K562 (cell line): Measurements from ENCODE around the gene RESP18.

ENCODE experiments used
- GTF2F1 ChIP-seq: IDR thresholded peaks from 2 replicates; pipeline ENCODE4 v1.6.1; 2011; ENCODE audit warnings: low read depth, low read length, improper control_type of control experiment
- MAZ ChIP-seq, 2 experiments: fragments of 450-650 bp in 1 of 2; sonication (generic) in 1 of 2; formaldehyde crosslinking; IDR thresholded peaks in 1 of 2; conservative IDR thresholded peaks in 1 of 2; 2 replicates each; pipeline versions ENCODE4 v1.4.0 to v1.5.0; 2020; ENCODE audit warnings: mild to moderate bottlenecking in 1 of 2, missing genetic modification reagents in 1 of 2
- NCOR1 ChIP-seq: fragments of 450-650 bp; IDR thresholded peaks from 2 replicates; pipeline ENCODE4 v1.6.1; 2016; ENCODE audit warnings: mild to moderate bottlenecking, moderate library complexity
- RAD21 ChIP-seq, 2 experiments: fragments of 250-450 bp in 1 of 2; fragments of 450-650 bp in 1 of 2; sonication (Bioruptor Pico) in 1 of 2; formaldehyde crosslinking in 1 of 2; IDR thresholded peaks in 1 of 2; conservative IDR thresholded peaks in 1 of 2; 2 replicates each; pipeline versions ENCODE4 v1.4.0 to v1.8.0; 2020 to 2022; ENCODE audit warnings: mild to moderate bottlenecking in 2 of 2, moderate library complexity in 1 of 2
- XRCC4 ChIP-seq: IDR thresholded peaks from one replicate; pipeline ENCODE4 v1.6.1; 2011; ENCODE audit not compliant: insufficient read depth, insufficient read length; ENCODE audit errors: extremely low read depth
- ZNF444 ChIP-seq: fragments of 250-450 bp; sonication (Bioruptor Pico); IDR thresholded peaks from 2 replicates; pipeline ENCODE4 v1.4.0; 2020; ENCODE audit warnings: mild to moderate bottlenecking, moderate library complexity
- TF ChIP-seq, protein P1 (sequence below), 3 experiments: IDR thresholded peaks in 2 of 3; conservative IDR thresholded peaks in 1 of 3; 2 replicates each; pipeline ENCODE4 v1.5.1; 2011 to 2012; ENCODE audit warnings: low read length in 3 of 3, mild to moderate bottlenecking in 3 of 3, control low read depth in 2 of 3, improper control_type of control experiment in 1 of 3, inconsistent platforms in 1 of 3, low read depth in 1 of 3, mixed read lengths in 1 of 3, moderate library complexity in 1 of 3; ENCODE audit not compliant: insufficient read depth in 2 of 3
- TF ChIP-seq, protein P2 (sequence below): fragments of 450-650 bp; IDR thresholded peaks from 2 replicates; pipeline ENCODE4 v1.6.1; 2016; ENCODE audit warnings: low read depth, mild to moderate bottlenecking, moderate library complexity
- TF ChIP-seq, protein P3 (sequence below): fragments of 250-450 bp; sonication (Bioruptor Pico); IDR thresholded peaks from 2 replicates; pipeline ENCODE4 v1.8.0; 2021; ENCODE audit warnings: moderate library complexity, mild to moderate bottlenecking, inconsistent platforms
- TF ChIP-seq, protein P4 (sequence below): sonication (generic); formaldehyde crosslinking; IDR thresholded peaks from 2 replicates; pipeline ENCODE4 v1.5.0; 2020; ENCODE audit warnings: missing genetic modification reagents

DNA sequence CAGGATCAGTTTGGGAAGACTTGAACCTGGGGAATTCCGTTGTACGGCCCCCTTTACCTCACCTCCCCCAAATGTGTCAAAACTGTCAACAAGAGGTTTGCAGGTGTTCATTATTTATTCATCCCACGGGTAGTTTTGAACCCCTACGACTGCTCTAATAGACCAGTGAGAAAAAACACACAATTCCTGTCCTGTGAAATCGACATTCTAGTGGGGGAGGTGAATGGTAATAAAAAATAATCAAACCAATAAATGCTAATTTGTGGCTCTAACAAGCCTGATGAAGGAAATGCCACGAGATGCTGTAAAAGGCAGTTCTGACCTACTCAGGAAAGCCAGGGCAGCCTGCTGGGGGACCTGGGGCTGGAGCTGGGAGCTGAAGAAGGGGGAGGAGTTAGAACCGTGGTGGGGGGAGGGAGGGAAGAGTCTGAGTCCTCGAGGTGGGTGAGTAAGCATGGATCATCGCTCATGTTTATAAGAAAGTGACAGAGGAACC, 53.8 kb downstream of the RESP18 start:
- TF ChIP-seq, protein P1, sequence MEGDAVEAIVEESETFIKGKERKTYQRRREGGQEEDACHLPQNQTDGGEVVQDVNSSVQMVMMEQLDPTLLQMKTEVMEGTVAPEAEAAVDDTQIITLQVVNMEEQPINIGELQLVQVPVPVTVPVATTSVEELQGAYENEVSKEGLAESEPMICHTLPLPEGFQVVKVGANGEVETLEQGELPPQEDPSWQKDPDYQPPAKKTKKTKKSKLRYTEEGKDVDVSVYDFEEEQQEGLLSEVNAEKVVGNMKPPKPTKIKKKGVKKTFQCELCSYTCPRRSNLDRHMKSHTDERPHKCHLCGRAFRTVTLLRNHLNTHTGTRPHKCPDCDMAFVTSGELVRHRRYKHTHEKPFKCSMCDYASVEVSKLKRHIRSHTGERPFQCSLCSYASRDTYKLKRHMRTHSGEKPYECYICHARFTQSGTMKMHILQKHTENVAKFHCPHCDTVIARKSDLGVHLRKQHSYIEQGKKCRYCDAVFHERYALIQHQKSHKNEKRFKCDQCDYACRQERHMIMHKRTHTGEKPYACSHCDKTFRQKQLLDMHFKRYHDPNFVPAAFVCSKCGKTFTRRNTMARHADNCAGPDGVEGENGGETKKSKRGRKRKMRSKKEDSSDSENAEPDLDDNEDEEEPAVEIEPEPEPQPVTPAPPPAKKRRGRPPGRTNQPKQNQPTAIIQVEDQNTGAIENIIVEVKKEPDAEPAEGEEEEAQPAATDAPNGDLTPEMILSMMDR (IDR thresholded peaks at IDR 0.05 in 2 of 3, conservative IDR thresholded peaks at IDR 0.05 in 1 of 3; ENCODE audit: insufficient read depth in 2 of 3, low read depth in 1 of 3, low read length in 3 of 3) = no peak; a peak in 1 of 6 replicates
- TF ChIP-seq, protein P2, sequence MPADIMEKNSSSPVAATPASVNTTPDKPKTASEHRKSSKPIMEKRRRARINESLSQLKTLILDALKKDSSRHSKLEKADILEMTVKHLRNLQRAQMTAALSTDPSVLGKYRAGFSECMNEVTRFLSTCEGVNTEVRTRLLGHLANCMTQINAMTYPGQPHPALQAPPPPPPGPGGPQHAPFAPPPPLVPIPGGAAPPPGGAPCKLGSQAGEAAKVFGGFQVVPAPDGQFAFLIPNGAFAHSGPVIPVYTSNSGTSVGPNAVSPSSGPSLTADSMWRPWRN = no peak
- TF ChIP-seq MAZ (CRISPR knock-in tag; conservative IDR thresholded peaks at IDR 0.05 in 1 of 2, IDR thresholded peaks at IDR 0.05 in 1 of 2) = no peak
- no peak for TF ChIP-seq ZNF444
- TF ChIP-seq, protein P3, sequence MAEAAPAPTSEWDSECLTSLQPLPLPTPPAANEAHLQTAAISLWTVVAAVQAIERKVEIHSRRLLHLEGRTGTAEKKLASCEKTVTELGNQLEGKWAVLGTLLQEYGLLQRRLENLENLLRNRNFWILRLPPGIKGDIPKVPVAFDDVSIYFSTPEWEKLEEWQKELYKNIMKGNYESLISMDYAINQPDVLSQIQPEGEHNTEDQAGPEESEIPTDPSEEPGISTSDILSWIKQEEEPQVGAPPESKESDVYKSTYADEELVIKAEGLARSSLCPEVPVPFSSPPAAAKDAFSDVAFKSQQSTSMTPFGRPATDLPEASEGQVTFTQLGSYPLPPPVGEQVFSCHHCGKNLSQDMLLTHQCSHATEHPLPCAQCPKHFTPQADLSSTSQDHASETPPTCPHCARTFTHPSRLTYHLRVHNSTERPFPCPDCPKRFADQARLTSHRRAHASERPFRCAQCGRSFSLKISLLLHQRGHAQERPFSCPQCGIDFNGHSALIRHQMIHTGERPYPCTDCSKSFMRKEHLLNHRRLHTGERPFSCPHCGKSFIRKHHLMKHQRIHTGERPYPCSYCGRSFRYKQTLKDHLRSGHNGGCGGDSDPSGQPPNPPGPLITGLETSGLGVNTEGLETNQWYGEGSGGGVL (CRISPR knock-in tag) = no peak
- TF ChIP-seq, protein P4, sequence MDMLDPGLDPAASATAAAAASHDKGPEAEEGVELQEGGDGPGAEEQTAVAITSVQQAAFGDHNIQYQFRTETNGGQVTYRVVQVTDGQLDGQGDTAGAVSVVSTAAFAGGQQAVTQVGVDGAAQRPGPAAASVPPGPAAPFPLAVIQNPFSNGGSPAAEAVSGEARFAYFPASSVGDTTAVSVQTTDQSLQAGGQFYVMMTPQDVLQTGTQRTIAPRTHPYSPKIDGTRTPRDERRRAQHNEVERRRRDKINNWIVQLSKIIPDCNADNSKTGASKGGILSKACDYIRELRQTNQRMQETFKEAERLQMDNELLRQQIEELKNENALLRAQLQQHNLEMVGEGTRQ (CRISPR knock-in tag) = no peak
- no peak for TF ChIP-seq GTF2F1
- 0 out of 4 replicates have a peak, but pooled peaks of 1 of the 2 experiments have one; percentile 12 for TF ChIP-seq RAD21 (CRISPR knock-in tag; conservative IDR thresholded peaks at IDR 0.05 in 1 of 2, IDR thresholded peaks at IDR 0.05 in 1 of 2)
- TF ChIP-seq NCOR1 = no peak
- no peak for TF ChIP-seq XRCC4
